Measurements from ENCODE around the gene FBXO11. TPM values are rescaled to one million over a fixed set of nuclear protein-coding genes. Genes with fewer than 3 reads are reported as not detected.
"Not testable (repeated sequence)": the region's sequence is repeated elsewhere in the genome, so short reads cannot be mapped to it uniquely, and the experiment has no call there.

Gene FBXO11
- total and polyA plus RNA-seq, 9 donors, result 37.1 to 56.2 (median 43.4) TPM

DNA sequence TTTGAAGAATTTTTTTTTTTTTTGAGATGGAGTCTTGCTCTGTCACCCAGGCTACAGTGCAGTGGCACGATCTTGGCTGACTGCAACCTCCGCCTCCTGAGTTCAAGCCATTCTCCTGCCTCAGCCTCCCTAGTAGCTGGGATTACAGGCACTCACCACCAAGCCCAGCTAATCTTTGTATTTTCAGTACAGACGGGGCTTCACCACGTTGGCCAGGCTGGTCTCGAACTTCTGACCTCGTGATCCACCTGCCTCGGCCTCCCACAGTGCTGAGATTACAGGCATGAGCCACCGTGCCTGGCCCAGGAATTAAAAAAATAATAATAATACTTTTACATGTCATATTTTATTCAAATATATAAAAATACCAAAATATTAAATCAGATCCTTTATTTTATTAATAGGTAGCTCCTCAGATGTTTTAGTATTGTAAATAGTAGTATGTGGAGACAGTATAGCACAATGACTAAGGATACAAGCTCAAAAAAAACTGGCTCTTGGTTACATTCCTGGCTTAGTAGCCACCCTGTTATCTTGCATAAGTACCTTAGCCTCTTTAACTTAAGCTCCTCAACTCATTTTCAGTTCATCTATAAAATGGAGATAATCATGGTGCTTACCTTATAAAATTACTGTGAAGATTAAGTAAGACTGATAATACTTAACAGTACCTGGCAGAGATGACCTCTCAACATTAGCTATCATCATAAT is 53.1 kb downstream of the FBXO11 start:
- WGBS (ENCODE audit: insufficient coverage), result 90% methylated on average over 2 of the region's 8 CpGs
- not testable (repeated sequence) for H3K4me1 ChIP-seq (ENCODE audit: control insufficient read depth, insufficient read depth, low read length)

DNA sequence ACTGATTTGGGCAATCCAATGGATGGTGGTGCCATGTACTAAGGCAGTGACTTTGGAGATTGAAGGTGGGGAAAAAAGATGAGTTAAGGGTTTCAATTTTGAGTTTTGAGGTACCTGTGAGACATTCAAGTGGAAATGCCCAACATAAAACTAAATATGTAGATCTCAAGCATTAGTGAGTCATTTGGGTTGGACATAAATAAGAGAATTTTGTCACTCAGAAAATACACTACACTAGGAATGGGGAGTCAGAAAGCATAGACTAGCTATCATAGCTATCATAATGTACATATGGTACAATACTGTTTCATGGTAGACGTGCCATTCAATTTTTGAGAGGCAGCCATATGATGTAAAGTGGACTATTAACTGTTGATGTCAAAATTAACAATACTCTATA is 56.1 kb downstream of the FBXO11 start:
- Histone ChIP-seq H3K36me3 (ENCODE audit: control insufficient read depth, insufficient read depth, low read length) (no peaks in the 10 kb centered on the region), H3K4me1 (ENCODE audit: control insufficient read depth, insufficient read depth, low read length) (no peaks in the 10 kb centered on the region), H3K4me3 (ENCODE audit: low read length) (no peak overlapping the region), H3K27ac (ENCODE audit: low read length) (no peak overlapping the region), H3K27me3 (ENCODE audit: control insufficient read depth, insufficient read depth, low read length) (no peaks in the 10 kb centered on the region), H3K9me3 (replicated peaks; ENCODE audit: control insufficient read depth, low read depth, low read length) (no peaks in the 10 kb centered on the region)
- no peak for DNase-seq
- no CpG with 5 or more reads among the region's 1 CpG for WGBS (ENCODE audit: insufficient coverage)

More for the DNA sequence above, 53.1 kb downstream of the FBXO11 start:
- not testable (repeated sequence) for H3K27ac ChIP-seq (ENCODE audit: low read length); H3K9me3 ChIP-seq (replicated peaks; ENCODE audit: control insufficient read depth, low read depth, low read length); H3K4me3 ChIP-seq (ENCODE audit: low read length); H3K36me3 ChIP-seq (ENCODE audit: control insufficient read depth, insufficient read depth, low read length); DNase-seq; H3K27me3 ChIP-seq (ENCODE audit: control insufficient read depth, insufficient read depth, low read length)

DNA sequence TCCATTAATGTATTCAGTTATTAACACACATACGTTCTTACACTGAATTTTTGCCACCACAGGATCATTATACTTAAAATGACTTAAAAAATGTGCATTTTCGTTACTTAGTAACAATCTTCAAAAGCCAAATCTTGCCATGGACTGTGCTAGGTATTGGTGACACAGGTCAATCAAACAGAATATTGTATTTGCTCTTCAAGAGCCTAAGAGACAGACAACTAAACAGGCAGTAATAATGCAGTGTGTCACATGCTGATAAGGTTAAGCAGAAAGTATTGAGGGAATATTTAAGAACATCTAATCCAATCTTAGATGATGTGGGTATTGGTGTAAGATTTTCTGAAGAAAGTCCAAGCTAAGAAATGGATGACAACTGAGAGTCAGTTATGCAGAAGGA is 56.9 kb downstream of the FBXO11 start:
- no peak for DNase-seq
- WGBS (ENCODE audit: insufficient coverage), result no CpG with 5 or more reads among the region's 2 CpGs
- no peaks in the 10 kb centered on the region for H3K27me3 ChIP-seq (ENCODE audit: control insufficient read depth, insufficient read depth, low read length)
- no peaks in the 10 kb centered on the region for H3K9me3 ChIP-seq (replicated peaks; ENCODE audit: control insufficient read depth, low read depth, low read length)
- H3K36me3 ChIP-seq (ENCODE audit: control insufficient read depth, insufficient read depth, low read length), result no peaks in the 10 kb centered on the region
- no peaks in the 10 kb centered on the region for H3K4me1 ChIP-seq (ENCODE audit: control insufficient read depth, insufficient read depth, low read length)
- no peak overlapping the region for H3K4me3 ChIP-seq (ENCODE audit: low read length)
- H3K27ac ChIP-seq (ENCODE audit: low read length), result no peak overlapping the region

DNA sequence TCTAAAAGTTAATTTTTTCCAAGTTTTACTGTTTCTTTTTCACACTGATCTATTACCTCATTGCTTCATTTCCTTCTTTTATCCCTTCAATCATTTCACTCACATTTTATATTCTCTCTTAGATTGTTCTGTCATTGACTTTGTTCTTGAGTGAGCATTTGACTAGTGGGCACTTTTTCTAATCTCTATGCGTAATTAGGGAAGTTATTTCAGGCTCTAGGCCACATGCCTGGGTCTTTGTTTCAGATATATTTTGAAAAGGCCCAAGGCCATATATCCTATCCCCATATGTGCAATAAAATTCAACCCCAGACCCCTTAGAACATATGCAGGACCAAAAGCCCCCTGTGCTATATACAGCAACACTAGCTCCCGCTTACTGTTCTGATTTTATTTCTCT is 62.1 kb downstream of the FBXO11 start:
- no peaks in the 10 kb centered on the region for H3K36me3 ChIP-seq (ENCODE audit: control insufficient read depth, insufficient read depth, low read length)
- WGBS (ENCODE audit: insufficient coverage), result no CpG with 5 or more reads among the region's 2 CpGs
- H3K4me3 ChIP-seq (ENCODE audit: low read length), result no peak overlapping the region
- DNase-seq, result no peak
- no peak overlapping the region for H3K27ac ChIP-seq (ENCODE audit: low read length)
- no peaks in the 10 kb centered on the region for H3K9me3 ChIP-seq (replicated peaks; ENCODE audit: control insufficient read depth, low read depth, low read length)
- H3K27me3 ChIP-seq (ENCODE audit: control insufficient read depth, insufficient read depth, low read length), result no peaks in the 10 kb centered on the region
- no peaks in the 10 kb centered on the region for H3K4me1 ChIP-seq (ENCODE audit: control insufficient read depth, insufficient read depth, low read length)

DNA sequence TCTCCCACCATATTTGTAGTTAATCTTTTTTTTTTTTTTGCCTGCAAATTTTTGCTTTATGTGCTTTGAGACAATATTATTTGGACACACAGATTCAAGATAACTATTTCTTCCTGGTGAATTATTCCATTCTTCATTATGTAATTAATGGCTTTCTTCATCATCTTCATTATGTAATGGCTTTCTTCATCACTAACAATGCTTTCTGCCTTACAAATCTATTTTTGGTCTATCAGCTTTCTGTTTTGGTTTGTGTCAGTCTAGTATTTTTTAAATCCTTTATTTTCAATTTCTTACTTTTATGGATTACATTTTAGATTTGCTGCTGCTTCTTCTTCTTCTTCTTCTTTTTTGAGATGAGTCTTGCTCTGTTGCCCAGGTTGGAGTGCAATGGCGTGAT is 62.9 kb downstream of the FBXO11 start:
- peaks cover 3% of the 10 kb centered on the region for H3K36me3 ChIP-seq (ENCODE audit: control insufficient read depth, insufficient read depth, low read length)
- WGBS (ENCODE audit: insufficient coverage), result no CpG with 5 or more reads among the region's 1 CpG
- no peak overlapping the region for H3K4me3 ChIP-seq (ENCODE audit: low read length)
- DNase-seq, result no peak
- H3K27me3 ChIP-seq (ENCODE audit: control insufficient read depth, insufficient read depth, low read length), result no peaks in the 10 kb centered on the region
- H3K9me3 ChIP-seq (replicated peaks; ENCODE audit: control insufficient read depth, low read depth, low read length), result no peaks in the 10 kb centered on the region
- no peaks in the 10 kb centered on the region for H3K4me1 ChIP-seq (ENCODE audit: control insufficient read depth, insufficient read depth, low read length)
- no peak overlapping the region for H3K27ac ChIP-seq (ENCODE audit: low read length)

DNA sequence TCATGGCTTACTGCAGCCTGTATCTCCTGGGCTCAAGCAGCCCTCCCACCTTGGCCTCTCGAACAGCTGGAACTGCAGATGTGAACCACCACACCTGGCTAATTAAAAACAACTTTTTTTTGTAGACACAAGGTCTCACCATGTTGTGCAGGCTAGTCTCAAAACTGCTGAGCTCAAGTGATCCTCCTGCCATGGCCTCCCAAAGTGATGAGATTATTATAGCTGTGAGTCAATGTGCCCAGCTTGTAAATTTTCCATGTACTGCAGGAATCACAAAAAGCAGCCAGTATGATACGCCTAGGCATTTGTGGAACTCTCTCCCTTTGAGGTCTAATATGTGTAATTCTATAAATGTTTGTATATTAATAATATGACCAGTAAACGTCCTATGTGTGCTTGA is 63.5 kb downstream of the FBXO11 start:
- Histone ChIP-seq H3K27ac (ENCODE audit: low read length) (no peak overlapping the region), H3K36me3 (ENCODE audit: control insufficient read depth, insufficient read depth, low read length) (peaks cover 6% of the 10 kb centered on the region), H3K4me3 (ENCODE audit: low read length) (no peak overlapping the region), H3K4me1 (ENCODE audit: control insufficient read depth, insufficient read depth, low read length) (no peaks in the 10 kb centered on the region), H3K9me3 (replicated peaks; ENCODE audit: control insufficient read depth, low read depth, low read length) (no peaks in the 10 kb centered on the region), H3K27me3 (ENCODE audit: control insufficient read depth, insufficient read depth, low read length) (no peaks in the 10 kb centered on the region)
- DNase-seq, result no peak
- no CpG with 5 or more reads among the region's 3 CpGs for WGBS (ENCODE audit: insufficient coverage)

DNA sequence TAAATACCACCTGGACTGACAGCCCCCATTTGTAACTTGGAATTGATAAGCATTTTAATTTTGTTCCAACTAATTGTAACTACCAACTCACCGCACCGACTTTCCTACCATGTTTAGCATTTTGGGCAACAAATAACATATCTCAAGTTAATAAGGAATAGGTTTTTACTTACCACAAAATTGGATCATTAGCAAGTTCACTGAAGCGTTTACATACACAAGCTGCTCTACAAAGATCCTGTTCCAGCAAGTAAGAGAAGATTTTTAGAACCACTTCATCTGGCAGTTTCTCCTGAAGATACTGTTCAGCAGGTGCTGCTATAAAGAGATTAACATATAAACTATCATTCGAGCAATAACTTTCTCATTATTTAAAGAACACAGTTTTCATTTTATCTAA is 67.6 kb downstream of the FBXO11 start:
- DNase-seq, result no peak
- no CpG with 5 or more reads among the region's 4 CpGs for WGBS (ENCODE audit: insufficient coverage)
- Histone ChIP-seq H3K27ac (ENCODE audit: low read length) (no peak overlapping the region), H3K9me3 (replicated peaks; ENCODE audit: control insufficient read depth, low read depth, low read length) (no peaks in the 10 kb centered on the region), H3K4me3 (ENCODE audit: low read length) (no peak overlapping the region), H3K27me3 (ENCODE audit: control insufficient read depth, insufficient read depth, low read length) (no peaks in the 10 kb centered on the region), H3K36me3 (ENCODE audit: control insufficient read depth, insufficient read depth, low read length) (peaks cover 37% of the 10 kb centered on the region), H3K4me1 (ENCODE audit: control insufficient read depth, insufficient read depth, low read length) (no peaks in the 10 kb centered on the region)

DNA sequence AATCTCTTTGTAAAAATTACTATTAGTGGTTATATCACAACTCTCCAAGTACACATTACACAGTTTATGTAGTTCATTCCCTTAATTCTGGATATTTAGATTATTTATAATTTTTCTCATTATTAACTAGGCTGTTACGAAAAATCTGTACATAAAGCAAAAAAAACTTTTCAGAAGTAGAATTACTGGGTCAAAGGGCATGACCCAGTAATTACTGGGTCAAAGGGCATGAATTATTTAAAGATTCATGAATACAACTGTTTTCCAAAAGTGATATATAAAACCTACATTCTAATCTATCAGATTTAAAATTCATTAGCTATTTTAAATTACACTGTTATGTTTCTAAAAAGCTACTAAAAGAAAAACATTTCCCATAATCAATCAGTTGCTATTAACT is 68.0 kb downstream of the FBXO11 start:
- peaks cover 38% of the 10 kb centered on the region for H3K36me3 ChIP-seq (ENCODE audit: control insufficient read depth, insufficient read depth, low read length)
- no peaks in the 10 kb centered on the region for H3K4me1 ChIP-seq (ENCODE audit: control insufficient read depth, insufficient read depth, low read length)
- no CpG with 5 or more reads among the region's 1 CpG for WGBS (ENCODE audit: insufficient coverage)
- H3K9me3 ChIP-seq (replicated peaks; ENCODE audit: control insufficient read depth, low read depth, low read length), result no peaks in the 10 kb centered on the region
- no peak overlapping the region for H3K4me3 ChIP-seq (ENCODE audit: low read length)
- no peak for DNase-seq
- H3K27me3 ChIP-seq (ENCODE audit: control insufficient read depth, insufficient read depth, low read length), result no peaks in the 10 kb centered on the region
- H3K27ac ChIP-seq (ENCODE audit: low read length), result no peak overlapping the region

DNA sequence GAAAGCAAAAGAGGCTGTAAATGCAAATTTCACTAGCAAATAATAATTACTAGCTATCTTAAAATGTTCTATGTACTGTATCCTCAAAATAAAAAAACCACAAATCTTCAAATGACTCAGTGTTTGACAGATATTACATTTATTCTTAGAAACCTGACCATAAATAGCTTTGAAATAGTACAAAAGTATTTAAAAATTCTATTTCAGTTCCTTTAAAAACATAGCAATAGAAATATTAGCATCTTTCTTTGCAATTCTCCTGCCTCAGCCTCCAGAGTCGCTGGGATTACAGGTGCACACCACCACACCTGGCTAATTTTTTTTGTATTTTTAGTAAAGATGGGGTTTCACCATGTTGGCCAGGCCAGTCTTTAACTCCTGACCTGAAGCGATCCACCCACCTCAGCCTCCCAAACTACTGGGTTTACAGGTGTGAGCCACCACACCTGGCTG is 72.8 kb downstream of the FBXO11 start:
- H3K4me1 ChIP-seq (ENCODE audit: control insufficient read depth, insufficient read depth, low read length), result no peaks in the 10 kb centered on the region
- H3K9me3 ChIP-seq (replicated peaks; ENCODE audit: control insufficient read depth, low read depth, low read length), result no peaks in the 10 kb centered on the region
- no peak overlapping the region for H3K4me3 ChIP-seq (ENCODE audit: low read length)
- H3K27ac ChIP-seq (ENCODE audit: low read length), result no peak overlapping the region
- WGBS (ENCODE audit: insufficient coverage), result no CpG with 5 or more reads among the region's 2 CpGs
- no peak for DNase-seq
- peaks cover 48% of the 10 kb centered on the region for H3K36me3 ChIP-seq (ENCODE audit: control insufficient read depth, insufficient read depth, low read length)
- H3K27me3 ChIP-seq (ENCODE audit: control insufficient read depth, insufficient read depth, low read length), result no peaks in the 10 kb centered on the region

DNA sequence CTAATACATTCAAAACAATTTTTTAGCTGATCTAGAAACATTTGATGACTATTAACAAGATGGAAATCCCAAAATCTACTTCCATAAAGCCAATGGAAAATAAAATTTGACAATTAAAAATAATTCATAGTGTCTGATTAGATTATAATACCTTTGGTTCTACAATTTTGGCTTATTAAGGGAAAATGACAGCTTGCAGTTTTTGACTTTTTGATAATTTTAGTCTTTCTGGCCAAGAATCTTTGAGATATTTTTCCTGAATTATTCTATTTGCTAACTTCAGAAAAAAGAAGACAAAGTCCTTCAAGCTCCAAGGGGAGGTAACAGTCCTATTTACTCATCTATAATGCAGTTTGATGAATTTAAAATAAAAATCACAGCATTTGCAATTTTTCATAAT is 83.8 kb downstream of the FBXO11 start:
- no peaks in the 10 kb centered on the region for H3K27me3 ChIP-seq (ENCODE audit: control insufficient read depth, insufficient read depth, low read length)
- H3K27ac ChIP-seq (ENCODE audit: low read length), result no peak overlapping the region
- H3K9me3 ChIP-seq (replicated peaks; ENCODE audit: control insufficient read depth, low read depth, low read length), result no peaks in the 10 kb centered on the region
- H3K36me3 ChIP-seq (ENCODE audit: control insufficient read depth, insufficient read depth, low read length), result peaks cover 26% of the 10 kb centered on the region
- no peak overlapping the region for H3K4me3 ChIP-seq (ENCODE audit: low read length)
- no peak for DNase-seq
- no peaks in the 10 kb centered on the region for H3K4me1 ChIP-seq (ENCODE audit: control insufficient read depth, insufficient read depth, low read length)

DNA sequence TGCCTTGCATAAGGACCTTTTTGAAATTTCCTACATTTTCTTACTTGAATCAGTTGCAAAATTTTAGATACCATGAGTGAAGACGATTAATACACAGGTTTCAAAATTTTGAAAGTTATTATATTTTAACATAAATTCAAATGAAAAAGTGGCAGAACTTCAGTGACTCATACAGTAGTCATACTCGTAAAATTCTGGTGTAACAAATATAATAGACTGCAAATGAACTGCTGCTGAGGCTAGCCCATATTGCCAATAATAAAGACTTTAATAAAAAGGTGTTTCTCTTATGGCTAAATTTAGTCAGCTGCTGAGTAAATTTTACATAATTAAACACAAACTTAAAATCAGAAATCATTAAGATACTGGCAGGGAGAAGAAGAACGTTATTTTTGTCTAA is 86.5 kb downstream of the FBXO11 start:
- H3K27ac ChIP-seq (ENCODE audit: low read length), result no peak overlapping the region
- peaks cover 48% of the 10 kb centered on the region for H3K36me3 ChIP-seq (ENCODE audit: control insufficient read depth, insufficient read depth, low read length)
- no peaks in the 10 kb centered on the region for H3K4me1 ChIP-seq (ENCODE audit: control insufficient read depth, insufficient read depth, low read length)
- H3K4me3 ChIP-seq (ENCODE audit: low read length), result no peak overlapping the region
- no CpG with 5 or more reads among the region's 3 CpGs for WGBS (ENCODE audit: insufficient coverage)
- H3K27me3 ChIP-seq (ENCODE audit: control insufficient read depth, insufficient read depth, low read length), result no peaks in the 10 kb centered on the region
- no peaks in the 10 kb centered on the region for H3K9me3 ChIP-seq (replicated peaks; ENCODE audit: control insufficient read depth, low read depth, low read length)
- DNase-seq, result no peak

All from muscle of leg (tissue), 11 donors.